ENCODE results near the gene ORC6.

ORC6 gene

GRCh38 chr16:46731691-46732555 lies 42.5 kb downstream of the ORC6 start:
- no peak for DNase-seq (ENCODE audit: low spot score)

GRCh38 chr16:46732561-46732960 lies 43.1 kb downstream of the ORC6 start:
- no peak for DNase-seq (ENCODE audit: low spot score)

GRCh38 chr16:46733319-46733830 lies 43.9 kb downstream of the ORC6 start:
- no peak for DNase-seq (ENCODE audit: low spot score)

- DNase-seq (ENCODE audit: low spot score) = no peak
Observed at GRCh38 chr16:46736695-46737094, 47.2 kb downstream of the ORC6 start.

- no peak for DNase-seq (ENCODE audit: low spot score)
Observed at GRCh38 chr16:46737621-46738214, 48.3 kb downstream of the ORC6 start.

GRCh38 chr16:46739934-46740333 lies 50.5 kb downstream of the ORC6 start:
- no peak for DNase-seq (ENCODE audit: low spot score)

- DNase-seq (ENCODE audit: low spot score) = no peak
Observed at GRCh38 chr16:46743232-46743719, 53.8 kb downstream of the ORC6 start.

- no peak for DNase-seq (ENCODE audit: low spot score)
Observed at GRCh38 chr16:46745617-46746016, 56.2 kb downstream of the ORC6 start.

GRCh38 chr16:46746821-46747776 lies 57.6 kb downstream of the ORC6 start:
- DNase-seq (ENCODE audit: low spot score) = no peak

Measured in CD4-positive, alpha-beta T cell treated with Interleukin-2 at 100 ng/mL for 4 hours (primary cell).